NCI-H2171 (cell line): Measurements from ENCODE around the gene CYP2C19.
"Not testable (repeated sequence)": the region's sequence is repeated elsewhere in the genome, so short reads cannot be mapped to it uniquely, and the experiment has no call there.

Experiments
- DNase-seq: peaks from one replicate; lab custom pipeline; 2025; lab: John Stamatoyannopoulos, UW

CYP2C19 gene

DNA sequence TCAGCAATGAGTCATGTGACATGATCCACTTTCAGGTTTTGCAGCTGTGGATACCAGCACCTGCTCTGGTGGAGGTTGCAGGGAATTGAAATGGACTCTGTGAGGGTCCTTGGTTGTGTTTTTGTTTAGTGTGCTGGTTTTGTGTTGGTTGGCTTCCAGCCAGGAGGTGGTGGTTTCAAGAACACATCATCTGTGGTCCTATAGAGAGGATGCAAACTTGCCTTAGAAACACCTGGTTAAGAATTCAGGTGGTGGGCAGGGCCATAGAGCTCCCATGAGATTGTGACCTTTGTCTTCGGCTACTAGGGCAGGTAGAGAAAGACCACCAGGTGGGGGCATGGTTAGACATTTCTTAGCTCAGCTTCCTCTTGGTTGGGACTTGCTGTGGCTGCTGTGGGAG lies 116.7 kb downstream of the CYP2C19 start:
- DNase-seq, result no peak

- no peak for DNase-seq
Observed at GRCh38 chr10:94889123-94889522, 126.6 kb downstream of the CYP2C19 start.

DNA sequence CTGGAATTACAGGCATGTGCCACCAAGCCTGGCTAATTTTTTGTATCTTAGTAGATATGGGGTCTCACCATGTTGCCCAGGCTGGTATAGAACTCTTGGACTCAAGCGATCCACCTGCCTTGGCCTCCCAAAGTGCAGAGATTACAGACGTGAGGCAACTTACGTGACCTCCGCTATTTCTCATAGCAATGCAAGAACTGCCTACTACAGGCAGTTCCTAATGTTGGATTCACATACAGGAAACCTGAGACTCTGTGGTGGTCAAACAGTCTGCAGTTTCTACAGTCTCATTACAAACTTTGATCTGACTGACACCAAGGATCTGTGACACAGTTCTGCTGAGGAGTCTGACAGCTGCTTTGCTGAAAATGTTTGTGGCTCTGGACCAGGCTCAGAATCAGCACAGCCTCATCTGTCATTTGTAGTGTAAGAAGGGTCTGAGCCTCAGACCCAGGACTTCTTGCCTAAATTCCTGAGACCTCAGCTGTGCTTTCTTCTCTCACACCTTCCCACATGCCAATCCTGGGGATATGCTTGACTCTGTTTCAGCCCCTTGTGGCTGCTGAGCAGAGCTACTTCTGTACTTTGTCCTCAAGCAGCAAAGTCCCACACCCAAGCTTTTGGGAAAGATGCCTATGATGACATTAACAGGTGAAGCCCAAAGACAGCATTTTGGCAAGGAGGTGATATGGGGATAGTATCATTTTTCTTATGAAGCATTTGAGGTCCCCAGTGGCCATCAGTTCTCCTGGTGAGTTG lies 128.0 kb downstream of the CYP2C19 start:
- no peak for DNase-seq

- not testable (repeated sequence) for DNase-seq
Observed at GRCh38 chr10:94898414-94898813, 135.9 kb downstream of the CYP2C19 start.

- no peak for DNase-seq
Observed at GRCh38 chr10:94902080-94902479, 139.6 kb downstream of the CYP2C19 start.

DNA sequence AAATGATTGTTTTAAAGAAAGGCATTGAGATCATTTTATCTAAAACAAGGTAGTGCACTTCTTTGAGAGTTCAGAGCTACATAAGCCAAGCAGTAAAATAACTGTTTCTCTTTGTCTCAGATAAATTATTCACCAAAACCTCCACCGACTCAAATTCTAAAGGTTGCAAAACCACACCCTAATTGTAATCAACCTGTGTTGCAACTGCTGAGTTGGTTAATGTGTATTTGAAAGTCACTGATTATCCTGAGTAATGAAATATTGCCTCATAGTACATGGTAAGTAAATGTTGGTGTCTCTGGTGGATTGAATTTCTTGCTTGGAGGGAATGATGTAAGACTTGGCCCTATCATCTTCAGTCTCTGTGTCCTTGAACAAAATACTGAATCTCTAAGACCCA lies 140.1 kb downstream of the CYP2C19 start:
- DNase-seq, result no peak
